ENCODE measurements around the gene LRRC23.

GRCh38 chr12:6957741-6958608, 53.4 kb downstream of the LRRC23 start:
- TF ChIP-seq CTCF (IDR thresholded peaks at IDR 0.05; ENCODE audit: insufficient read depth, low read length): no peak
- TF ChIP-seq POLR2AphosphoS5 (IDR thresholded peaks at IDR 0.05; ENCODE audit: low read depth): no peak
- TF ChIP-seq GABPA (IDR thresholded peaks at IDR 0.05; ENCODE audit: low read depth): no peak
- TF ChIP-seq REST (IDR thresholded peaks at IDR 0.05; ENCODE audit: insufficient replicate concordance, low read depth): no peak
